Tibial artery (tissue), 4 donors: ENCODE data around the gene SCFD2.
"Not testable (repeated sequence)": the region's sequence is repeated elsewhere in the genome, so short reads cannot be mapped to it uniquely, and the experiment has no call there.

Experiments used
- DNase-seq, 2 donors: peaks; one replicate each; pipeline ENCODE4 v3.0.0-alpha.2; 2019
- H3K27ac ChIP-seq, 2 donors: fragments of 200-600 bp; sonication (generic) in 1 of 2; 1 replicate in 1 of 2; 2 replicates in 1 of 2; pipeline ENCODE4 v1.5.1; 2018 to 2019; ENCODE audit warnings: mild to moderate bottlenecking in 1 of 2
- H3K27me3 ChIP-seq, 2 donors: fragments of 200-600 bp; sonication (generic) in 1 of 2; one replicate each; pipeline versions ENCODE4 v1.5.1 to v1.6.0; 2016 to 2019
- H3K36me3 ChIP-seq, 3 donors: fragments of 200-600 bp; sonication (generic) in 2 of 3; one replicate each; pipeline ENCODE4 v1.5.1; 2016 to 2019; ENCODE audit warnings: mild to moderate bottlenecking in 2 of 3
- H3K4me1 ChIP-seq, 4 donors: fragments of 200-600 bp; sonication (generic) in 2 of 4; 1 replicate in 3 of 4; 2 replicates in 1 of 4; pipeline ENCODE4 v1.5.1; 2016 to 2019
- H3K4me3 ChIP-seq, 2 donors: fragments of 200-600 bp; sonication (generic) in 1 of 2; 1 replicate in 1 of 2; 2 replicates in 1 of 2; pipeline ENCODE4 v1.5.1; 2018 to 2019; ENCODE audit warnings: mild to moderate bottlenecking in 2 of 2
- H3K9me3 ChIP-seq, 3 donors: fragments of 200-600 bp; sonication (generic) in 1 of 3; one replicate each; pipeline ENCODE4 v1.5.1; 2016 to 2019
- intact Hi-C: fragments of 100-400 bp; cut with DNase I; formaldehyde crosslinking; loops from one replicate; pipeline ENCODE4 v1.15.0; 2023; ENCODE audit warnings: low total_unique reads
- TF ChIP-seq, protein P1 (sequence below), 2 experiments: fragments of 200-600 bp in 1 of 2; fragments of 450-650 bp in 1 of 2; IDR thresholded peaks; one replicate each; pipeline ENCODE4 v1.5.1; 2017 to 2019; ENCODE audit warnings: antibody characterized with exemption in 2 of 2, mild to moderate bottlenecking in 1 of 2, moderate library complexity in 1 of 2

The SCFD2 gene

DNA sequence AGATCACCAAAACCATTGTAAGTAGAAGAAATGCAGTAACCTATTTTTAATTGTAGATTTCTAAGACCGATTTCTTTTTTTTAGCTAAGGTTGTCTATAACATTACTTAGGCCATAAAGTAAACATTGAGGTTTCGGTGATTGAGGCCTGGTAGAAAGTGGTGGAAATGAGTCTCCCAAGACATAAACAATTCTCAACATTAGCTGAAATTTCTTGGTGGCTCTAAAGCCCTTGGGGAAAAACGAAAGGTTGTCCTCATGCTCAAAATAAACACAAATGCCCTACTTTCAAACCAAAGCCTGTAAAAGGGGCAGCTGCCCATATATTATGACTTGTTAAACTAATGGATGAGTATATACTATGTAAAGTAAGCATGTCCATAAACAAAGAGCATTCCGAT lies 98.8 kb downstream of the SCFD2 start:
- Histone ChIP-seq H3K36me3 (peaks cover 0 to 4% (median 0%) of the 10 kb centered on the region in 3 donors), H3K9me3 (no peaks in the 10 kb centered on the region), H3K27me3 (no peaks in the 10 kb centered on the region), H3K4me3 (no peak overlapping the region), H3K4me1 (no peaks in the 10 kb centered on the region), H3K27ac (no peak overlapping the region)
- TF ChIP-seq, protein P1, sequence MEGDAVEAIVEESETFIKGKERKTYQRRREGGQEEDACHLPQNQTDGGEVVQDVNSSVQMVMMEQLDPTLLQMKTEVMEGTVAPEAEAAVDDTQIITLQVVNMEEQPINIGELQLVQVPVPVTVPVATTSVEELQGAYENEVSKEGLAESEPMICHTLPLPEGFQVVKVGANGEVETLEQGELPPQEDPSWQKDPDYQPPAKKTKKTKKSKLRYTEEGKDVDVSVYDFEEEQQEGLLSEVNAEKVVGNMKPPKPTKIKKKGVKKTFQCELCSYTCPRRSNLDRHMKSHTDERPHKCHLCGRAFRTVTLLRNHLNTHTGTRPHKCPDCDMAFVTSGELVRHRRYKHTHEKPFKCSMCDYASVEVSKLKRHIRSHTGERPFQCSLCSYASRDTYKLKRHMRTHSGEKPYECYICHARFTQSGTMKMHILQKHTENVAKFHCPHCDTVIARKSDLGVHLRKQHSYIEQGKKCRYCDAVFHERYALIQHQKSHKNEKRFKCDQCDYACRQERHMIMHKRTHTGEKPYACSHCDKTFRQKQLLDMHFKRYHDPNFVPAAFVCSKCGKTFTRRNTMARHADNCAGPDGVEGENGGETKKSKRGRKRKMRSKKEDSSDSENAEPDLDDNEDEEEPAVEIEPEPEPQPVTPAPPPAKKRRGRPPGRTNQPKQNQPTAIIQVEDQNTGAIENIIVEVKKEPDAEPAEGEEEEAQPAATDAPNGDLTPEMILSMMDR (IDR thresholded peaks at IDR 0.05), result no peak
- DNase-seq, result no peak
- intact Hi-C loops, result no loop called here

DNA sequence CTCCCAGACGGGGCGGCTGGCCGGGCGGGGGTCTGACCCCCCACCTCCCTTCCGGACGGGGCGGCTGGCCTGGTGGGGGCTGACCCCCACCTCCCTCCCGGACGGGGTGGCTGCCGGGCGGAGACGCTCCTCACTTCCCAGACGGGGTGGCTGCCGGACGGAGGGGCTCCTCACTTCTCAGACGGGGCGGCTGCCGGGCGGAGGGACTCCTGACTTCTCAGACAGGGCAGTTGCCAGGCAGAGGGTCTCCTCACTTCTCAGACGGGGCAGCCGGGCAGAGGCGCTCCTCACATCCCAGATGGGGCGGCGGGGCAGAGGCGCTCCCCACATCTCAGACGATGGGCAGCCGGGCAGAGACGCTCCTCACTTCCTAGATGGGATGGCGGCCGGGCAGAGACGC lies 109.9 kb downstream of the SCFD2 start:
- DNase-seq, H3K4me1 ChIP-seq, H3K27ac ChIP-seq: not testable (repeated sequence)

DNA sequence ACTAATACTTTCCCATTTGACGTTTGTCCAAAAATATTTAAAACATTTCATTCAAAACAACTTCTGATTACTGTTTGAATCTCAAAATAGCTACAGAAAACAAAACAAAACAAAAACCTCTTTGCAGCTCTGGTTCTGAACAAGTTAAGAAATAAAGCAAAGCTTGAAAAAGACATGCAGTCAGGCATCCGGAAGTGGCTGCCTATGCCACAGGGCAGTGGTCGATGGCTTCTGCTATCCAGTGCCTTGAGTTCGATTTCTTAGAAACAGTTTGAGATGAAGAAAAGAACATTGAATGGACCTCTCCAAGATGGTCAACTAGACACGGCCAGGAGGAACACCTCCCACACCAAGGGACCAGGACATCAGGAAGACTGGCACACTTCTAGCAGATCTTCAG lies 125.3 kb downstream of the SCFD2 start:
- TF ChIP-seq, protein P1 (IDR thresholded peaks at IDR 0.05), result no peak
- H3K36me3 ChIP-seq, result no peaks in the 10 kb centered on the region
- no peaks in the 10 kb centered on the region for H3K9me3 ChIP-seq
- intact Hi-C loops, result no loop called here
- H3K4me1 ChIP-seq, result peaks cover 0 to 13% (median 0%) of the 10 kb centered on the region in 4 donors
- no peak overlapping the region for H3K27ac ChIP-seq
- no peak for DNase-seq
- H3K27me3 ChIP-seq, result no peaks in the 10 kb centered on the region
- H3K4me3 ChIP-seq, result no peak overlapping the region

More for the DNA sequence above, 109.9 kb downstream of the SCFD2 start:
- H3K27me3 ChIP-seq, H3K9me3 ChIP-seq, H3K4me3 ChIP-seq, intact Hi-C loops, H3K36me3 ChIP-seq: not testable (repeated sequence)

DNA sequence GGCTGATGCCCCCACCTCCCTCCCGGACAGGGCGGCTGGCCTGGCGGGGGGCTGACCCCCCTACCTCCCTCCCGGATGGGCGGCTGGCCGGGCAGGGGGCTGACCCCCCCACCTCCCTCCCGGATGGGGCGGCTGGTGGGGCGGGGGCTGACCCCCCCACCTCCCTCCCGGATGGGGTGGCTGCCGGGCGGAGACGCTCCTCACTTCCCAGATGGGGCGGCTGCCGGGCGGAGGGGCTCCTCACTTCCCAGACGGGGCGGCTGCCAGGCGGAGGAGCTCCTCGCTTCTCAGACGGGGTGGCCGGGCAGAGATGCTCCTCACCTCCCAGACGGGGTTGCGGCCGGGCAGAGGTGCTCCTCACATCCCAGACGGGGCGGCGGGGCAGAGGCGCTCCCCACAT lies 127.5 kb downstream of the SCFD2 start:
- H3K9me3 ChIP-seq, H3K27me3 ChIP-seq, H3K4me3 ChIP-seq, DNase-seq, H3K27ac ChIP-seq, H3K36me3 ChIP-seq, intact Hi-C loops: not testable (repeated sequence)
- H3K4me1 ChIP-seq, result peaks cover 0 to 13% (median 0%) of the 10 kb centered on the region in 4 donors

DNA sequence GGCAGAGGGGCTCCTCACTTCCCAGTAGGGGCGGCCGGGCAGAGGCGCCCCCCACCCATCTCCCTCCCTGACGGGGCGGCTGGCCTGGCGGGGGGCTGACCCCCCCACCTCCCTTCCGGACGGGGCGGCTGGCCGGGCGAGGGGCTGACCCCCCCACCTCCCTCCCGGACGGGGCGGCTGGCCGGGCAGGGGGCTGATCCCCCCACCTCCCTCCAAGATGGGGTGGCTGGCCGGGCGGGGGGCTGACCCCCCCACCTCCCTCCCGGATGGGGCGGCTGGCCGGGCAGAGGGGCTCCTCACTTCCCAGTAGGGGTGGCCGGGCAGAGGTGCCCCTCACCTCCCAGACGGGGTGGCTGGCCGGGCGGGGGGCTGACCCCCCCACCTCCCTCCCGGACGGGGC lies 128.1 kb downstream of the SCFD2 start:
- H3K36me3 ChIP-seq, DNase-seq, H3K9me3 ChIP-seq, H3K27ac ChIP-seq, H3K27me3 ChIP-seq, H3K4me3 ChIP-seq, intact Hi-C loops: not testable (repeated sequence)
- peaks cover 0 to 13% (median 0%) of the 10 kb centered on the region in 4 donors for H3K4me1 ChIP-seq

DNA sequence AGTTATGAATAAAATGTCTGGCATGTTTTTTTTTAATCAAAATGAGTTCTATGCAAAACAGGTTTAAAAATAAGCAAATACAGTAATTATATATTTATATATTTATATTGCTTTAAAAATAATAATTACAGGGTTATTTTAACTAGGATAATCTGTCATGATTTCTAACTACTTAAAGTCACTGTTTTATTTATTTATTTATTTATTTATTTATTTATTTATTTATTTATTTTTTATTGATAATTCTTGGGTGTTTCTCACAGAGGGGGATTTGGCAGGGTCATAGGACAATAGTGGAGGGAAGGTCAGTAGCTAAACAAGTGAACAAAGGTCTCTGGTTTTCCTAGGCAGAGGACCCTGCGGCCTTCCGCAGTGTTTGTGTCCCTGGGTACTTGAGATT lies 129.2 kb downstream of the SCFD2 start:
- DNase-seq, H3K36me3 ChIP-seq, H3K27ac ChIP-seq, H3K27me3 ChIP-seq, intact Hi-C loops, H3K4me3 ChIP-seq, H3K9me3 ChIP-seq: not testable (repeated sequence)
- H3K4me1 ChIP-seq, result peaks cover 0 to 13% (median 0%) of the 10 kb centered on the region in 4 donors

DNA sequence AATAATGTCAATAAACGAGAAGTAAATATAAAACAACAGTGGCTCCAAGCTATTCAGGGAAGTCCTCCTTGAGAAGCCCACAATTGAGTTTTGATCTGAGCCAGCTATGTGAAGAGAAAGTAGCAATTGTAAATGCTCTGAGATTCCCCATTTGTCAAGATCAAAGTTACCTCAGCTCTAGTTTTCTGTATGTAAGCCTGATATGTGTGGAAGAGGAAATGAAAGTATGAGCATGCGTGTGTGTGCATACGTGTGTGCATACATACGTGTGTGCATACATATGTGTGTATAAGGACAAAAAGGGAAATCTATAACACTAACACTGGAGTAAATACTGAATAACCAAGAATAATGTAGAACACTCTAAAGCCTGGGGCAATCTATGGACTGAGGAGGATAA lies 130.3 kb downstream of the SCFD2 start:
- Histone ChIP-seq H3K36me3 (no peaks in the 10 kb centered on the region), H3K9me3 (no peaks in the 10 kb centered on the region), H3K27me3 (no peaks in the 10 kb centered on the region), H3K4me1 (peaks cover 0 to 9% (median 0%) of the 10 kb centered on the region in 4 donors), H3K4me3 (no peak overlapping the region), H3K27ac (no peak overlapping the region)
- intact Hi-C loops, result no loop called here
- TF ChIP-seq, protein P1 (IDR thresholded peaks at IDR 0.05), result no peak
- DNase-seq, result no peak

DNA sequence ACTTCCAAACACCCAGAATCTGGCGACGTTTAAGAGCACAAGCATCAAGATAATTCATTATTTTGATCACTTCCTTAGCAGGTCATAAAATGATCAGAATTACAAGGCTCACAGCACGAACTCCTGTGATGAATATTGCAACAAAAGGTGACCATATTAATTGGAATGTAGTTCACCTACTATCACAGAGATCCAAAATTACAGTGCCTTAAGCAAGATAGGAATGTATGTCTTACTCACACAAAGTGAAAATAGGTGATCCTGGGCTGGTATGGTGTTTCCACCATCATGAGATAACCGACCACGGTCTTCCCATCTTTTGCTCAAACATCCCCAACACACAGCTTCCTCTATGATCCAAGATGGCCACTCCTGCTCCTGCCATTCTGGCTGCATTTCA lies 131.2 kb downstream of the SCFD2 start:
- H3K27me3 ChIP-seq, result no peaks in the 10 kb centered on the region
- intact Hi-C loops, result no loop called here
- no peak for DNase-seq
- TF ChIP-seq, protein P1 (IDR thresholded peaks at IDR 0.05), result no peak
- no peak overlapping the region for H3K27ac ChIP-seq
- no peak overlapping the region for H3K4me3 ChIP-seq
- H3K36me3 ChIP-seq, result no peaks in the 10 kb centered on the region
- H3K9me3 ChIP-seq, result no peaks in the 10 kb centered on the region
- H3K4me1 ChIP-seq, result no peaks in the 10 kb centered on the region
